ENCODE data around the gene DDX39A.

- no peak for TF ChIP-seq CTCF (IDR thresholded peaks at IDR 0.05)
- no peak for TF ChIP-seq PBX3 (IDR thresholded peaks at IDR 0.05)
- TF ChIP-seq REST (IDR thresholded peaks at IDR 0.05; ENCODE audit: low read depth, low read length): no peak
- no peak for TF ChIP-seq MAX (IDR thresholded peaks at IDR 0.05; ENCODE audit: low read depth)
- TF ChIP-seq ELF1 (IDR thresholded peaks at IDR 0.05): no peak
Measured at GRCh38 chr19:14370940-14371280, 48.2 kb downstream of the DDX39A start.
